Neural progenitor cell (in vitro differentiated cells): Measurements from ENCODE around the gene NHEJ1.

ENCODE experiments used
- CTCF ChIP-seq: fragments of 200-600 bp; sonication (generic); IDR thresholded peaks from 2 replicates; pipeline ENCODE4 v1.5.1; 2017; ENCODE audit warnings: antibody characterized with exemption, mild to moderate bottlenecking
- EZH2 ChIP-seq: fragments of 200-600 bp; sonication (generic); IDR thresholded peaks from 2 replicates; pipeline ENCODE4 v1.6.1; 2017; ENCODE audit warnings: antibody characterized with exemption, mild to moderate bottlenecking, moderate library complexity
- EZH2phosphoT487 ChIP-seq: fragments of 200-600 bp; sonication (generic); IDR thresholded peaks from 2 replicates; pipeline ENCODE4 v1.6.1; 2017; ENCODE audit warnings: antibody characterized with exemption

GRCh38 chr2:219178377-219179175 is 18.0 kb upstream of the NHEJ1 start:
- no peak for TF ChIP-seq EZH2phosphoT487
- TF ChIP-seq CTCF: no peak
- no peak for TF ChIP-seq EZH2
